ENCODE measurements around the gene ZNF627.

DNA sequence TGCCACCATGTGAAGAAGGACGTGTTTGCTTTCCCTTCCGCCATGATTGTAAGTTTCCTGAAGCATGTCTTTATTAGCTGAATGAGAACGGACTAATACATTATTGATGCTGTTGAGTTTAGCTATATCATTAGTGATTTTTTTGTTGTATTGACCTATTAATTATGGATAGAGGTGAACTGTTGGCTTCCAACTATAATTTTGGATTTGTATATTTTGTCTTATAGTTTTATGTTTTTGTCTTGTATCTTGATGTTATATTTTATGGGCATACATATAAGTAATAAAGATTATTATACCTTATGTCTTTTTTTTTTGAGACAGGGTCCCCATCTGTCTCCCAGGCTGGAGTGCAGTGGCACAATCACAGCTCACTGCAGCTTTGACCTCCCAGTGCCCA, 45.6 kb downstream of the ZNF627 start:
- TF ChIP-seq EP300 (IDR thresholded peaks at IDR 0.05) (no peak), CTCF (IDR thresholded peaks at IDR 0.05) (no peak), POLR2AphosphoS5 (IDR thresholded peaks at IDR 0.05) (no peak)
